Thoracic aorta (tissue), 2 donors: ENCODE data around the gene HDGFL2. TPM values are rescaled to one million over a fixed set of nuclear protein-coding genes. Genes with fewer than 3 reads are reported as not detected.

Experiments used
- ATAC-seq: fragments of 150-250 bp; one replicate; pipeline ENCODE4 v1.8.0; 2017; ENCODE audit warnings: low read depth; ENCODE audit not compliant: insufficient number of reproducible peaks, low FRiP score
- DNase-seq: peaks from one replicate; pipeline ENCODE4 v3.0.0-alpha.2; 2020; ENCODE audit warnings: low spot score
- H3K27ac ChIP-seq, 2 donors: fragments of 200-600 bp; sonication (generic); 1 replicate in 1 of 2; 2 replicates in 1 of 2; pipeline ENCODE4 v1.5.1; 2016; ENCODE audit warnings: mild to moderate bottlenecking in 2 of 2, moderate library complexity in 2 of 2
- H3K27me3 ChIP-seq: fragments of 200-600 bp; sonication (generic); replicated peaks from 2 replicates; pipeline ENCODE4 v1.6.0; 2016; ENCODE audit warnings: mild to moderate bottlenecking; ENCODE audit not compliant: insufficient read depth
- H3K36me3 ChIP-seq: fragments of 200-600 bp; sonication (generic); one replicate; pipeline ENCODE4 v1.5.1; 2016
- H3K4me1 ChIP-seq, 2 donors: fragments of 200-600 bp; sonication (generic); 1 replicate in 1 of 2; 2 replicates in 1 of 2; pipeline versions ENCODE4 v1.5.1 to v1.6.0; 2016; ENCODE audit warnings: low read depth in 2 of 2, mild to moderate bottlenecking in 1 of 2; ENCODE audit not compliant: control insufficient read depth in 1 of 2
- H3K4me3 ChIP-seq: fragments of 200-600 bp; sonication (generic); 2 replicates; pipeline ENCODE4 v1.5.1; 2016; ENCODE audit warnings: mild to moderate bottlenecking
- H3K9me3 ChIP-seq: fragments of 200-600 bp; sonication (generic); 2 replicates; pipeline ENCODE4 v1.5.1; 2016
- CTCF ChIP-seq: fragments of 200-600 bp; sonication (generic); IDR thresholded peaks from one replicate; pipeline ENCODE4 v1.5.1; 2019; ENCODE audit warnings: antibody characterized with exemption
- total RNA-seq, 2 donors: library from RNA; depleted of rRNA; stranded (reverse); fragments of >200 nt; gene quantifications; one replicate each; pipeline versions ENCODE4 v1.1.0 to v1.2.3, GENCODE V29; 2016

HDGFL2 gene
- total RNA-seq, 2 donors from 2014 or later: 22.7 to 40.3 TPM

GRCh38 chr19:4449022-4449638, 23.0 kb upstream of the HDGFL2 start:
- ATAC-seq: peak; percentile 52

GRCh38 chr19:4449639-4450028, 22.5 kb upstream of the HDGFL2 start:
- Histone ChIP-seq H3K4me1 (peaks cover 3 to 15% of the 10 kb centered on the region in 2 donors), H3K27me3 (no peaks in the 10 kb centered on the region), H3K36me3 (peaks cover 80% of the 10 kb centered on the region), H3K27ac (peak overlapping the region; percentile 4 to 38), H3K4me3 (no peak overlapping the region), H3K9me3 (no peaks in the 10 kb centered on the region)
- no peak for ATAC-seq
- no peak for DNase-seq
- no peak for TF ChIP-seq CTCF

More at GRCh38 chr19:4449022-4449638, 23.0 kb upstream of the HDGFL2 start:
- Histone ChIP-seq H3K27ac (peak overlapping the region; percentile 4 to 55), H3K4me1 (peaks cover 3 to 15% of the 10 kb centered on the region in 2 donors), H3K9me3 (no peaks in the 10 kb centered on the region), H3K27me3 (no peaks in the 10 kb centered on the region), H3K4me3 (no peak overlapping the region), H3K36me3 (peaks cover 81% of the 10 kb centered on the region)
- no peak for TF ChIP-seq CTCF
- no peak for DNase-seq

GRCh38 chr19:4452230-4452990, 19.7 kb upstream of the HDGFL2 start:
- DNase-seq (no peak), ATAC-seq (no peak)
- TF ChIP-seq CTCF: no peak
- H3K4me1 ChIP-seq: peaks cover 14 to 30% of the 10 kb centered on the region in 2 donors
- no peaks in the 10 kb centered on the region for H3K9me3 ChIP-seq
- H3K27ac ChIP-seq: no peak overlapping the region
- no peak overlapping the region for H3K4me3 ChIP-seq
- H3K27me3 ChIP-seq: no peaks in the 10 kb centered on the region
- H3K36me3 ChIP-seq: peaks cover 53% of the 10 kb centered on the region

- ATAC-seq (no peak), DNase-seq (no peak)
- H3K27ac ChIP-seq: no peak overlapping the region
- H3K36me3 ChIP-seq: peaks cover 42% of the 10 kb centered on the region
- H3K9me3 ChIP-seq: no peaks in the 10 kb centered on the region
- no peak for TF ChIP-seq CTCF
- no peaks in the 10 kb centered on the region for H3K27me3 ChIP-seq
- H3K4me3 ChIP-seq: no peak overlapping the region
- H3K4me1 ChIP-seq: peaks cover 18 to 29% of the 10 kb centered on the region in 2 donors
Observed at GRCh38 chr19:4453232-4454179, 18.6 kb upstream of the HDGFL2 start.
